ENCODE results near the gene TELO2.

TELO2 gene

DNA sequence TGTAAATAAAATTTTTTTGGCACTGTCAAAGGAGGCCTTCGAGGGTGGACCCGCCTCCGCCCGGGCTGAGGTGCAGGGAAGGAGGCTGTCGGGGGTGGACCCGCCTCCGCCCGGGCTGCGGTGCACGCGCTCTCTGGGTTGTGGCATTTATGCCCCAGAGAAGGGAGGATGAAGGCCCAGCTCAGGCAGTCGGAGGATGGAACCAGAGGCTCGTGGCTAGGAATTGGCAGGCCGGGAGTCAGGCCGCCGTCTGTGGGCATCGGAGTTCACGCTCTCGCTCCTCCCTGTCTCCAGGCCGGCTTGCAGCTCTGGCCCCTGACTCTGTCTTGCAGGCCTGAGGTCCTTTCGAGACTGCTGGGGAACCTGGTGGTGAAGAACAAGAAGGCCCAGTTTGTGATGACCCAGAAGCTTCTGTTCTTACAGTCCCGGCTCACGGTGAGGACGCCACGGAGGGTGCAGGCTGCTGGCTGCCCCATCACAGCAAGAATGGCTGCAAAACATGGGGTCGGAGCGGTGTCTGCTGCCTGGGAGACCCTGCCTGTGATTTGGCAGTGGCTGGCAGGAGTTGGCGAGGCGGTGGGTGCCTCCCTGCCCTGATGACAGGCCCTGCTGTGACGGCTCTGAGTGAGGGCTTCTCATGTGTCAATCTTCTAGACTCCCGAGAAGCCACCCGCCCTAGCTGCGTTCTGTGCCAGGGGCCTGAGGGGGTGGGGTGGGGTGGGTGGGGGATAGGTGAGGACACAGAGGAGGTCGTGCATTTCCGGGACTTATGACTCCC lies 5.9 kb downstream of the TELO2 start:
- DNase-seq (ENCODE audit: low read depth) = no peak

DNA sequence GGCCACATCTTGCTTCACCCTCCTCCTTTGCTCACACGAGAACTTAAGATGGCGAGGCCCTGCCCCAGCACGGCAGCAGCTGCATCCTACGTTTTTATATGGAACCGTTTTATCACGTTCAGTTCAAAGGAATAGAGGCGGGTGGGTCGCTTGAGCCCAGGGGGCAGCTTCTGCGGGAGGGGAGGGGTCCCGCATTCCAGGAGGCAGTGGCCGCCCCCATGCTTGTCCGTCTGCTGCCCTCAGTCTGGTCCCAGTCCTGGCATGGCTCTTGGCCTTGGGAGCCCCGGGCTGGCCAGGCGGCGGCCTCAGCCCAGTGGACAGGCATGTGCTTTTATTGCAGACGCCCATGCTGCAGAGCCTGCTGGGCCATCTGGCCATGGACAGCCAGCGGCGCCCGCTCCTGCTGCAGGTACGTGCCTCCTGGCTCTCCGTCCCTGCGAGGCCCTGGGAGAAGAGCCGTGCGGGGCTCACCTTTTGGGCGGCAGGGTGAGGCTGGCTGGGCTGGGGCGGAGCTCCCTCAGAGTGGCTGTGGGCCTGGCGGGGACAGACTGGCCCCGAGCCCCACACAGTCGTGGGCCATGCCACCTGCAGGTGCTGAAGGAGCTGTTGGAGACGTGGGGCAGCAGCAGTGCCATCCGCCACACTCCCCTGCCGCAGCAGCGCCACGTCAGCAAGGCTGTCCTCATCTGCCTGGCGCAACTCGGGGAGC lies 6.8 kb downstream of the TELO2 start:
- no peak for DNase-seq (ENCODE audit: low read depth)

DNA sequence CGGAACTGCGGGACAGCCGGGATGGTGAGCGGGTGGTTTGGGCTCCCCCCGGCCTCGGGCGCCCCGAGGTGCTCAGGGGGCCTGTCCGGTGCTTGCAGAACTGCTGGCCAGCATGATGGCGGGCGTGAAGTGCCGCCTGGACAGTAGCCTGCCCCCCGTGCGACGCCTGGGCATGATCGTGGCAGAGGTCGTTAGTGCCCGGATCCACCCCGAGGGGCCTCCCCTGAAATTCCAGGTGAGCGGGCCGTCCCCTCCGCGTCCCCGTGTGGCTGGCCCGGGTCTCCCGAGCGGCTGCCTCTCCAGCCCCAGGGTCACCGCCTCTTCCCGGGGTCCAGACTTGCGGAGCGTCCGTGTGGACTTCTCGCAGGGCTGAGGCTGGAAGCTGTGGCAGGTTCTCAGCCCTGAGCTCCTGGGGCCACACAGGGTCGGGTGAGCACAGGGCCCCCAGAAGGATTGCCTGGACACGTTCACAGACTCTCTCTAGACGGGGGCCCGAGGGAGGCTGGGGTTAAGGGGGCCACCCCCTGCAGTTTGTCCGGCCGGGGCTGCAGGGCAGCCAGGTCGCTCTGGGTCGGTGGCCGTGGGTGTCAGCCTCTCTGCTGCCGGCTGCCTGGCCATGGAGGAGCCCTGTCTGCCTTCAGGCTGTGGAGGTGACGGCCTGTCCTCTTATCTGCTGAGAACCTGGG lies 7.4 kb downstream of the TELO2 start:
- DNase-seq (ENCODE audit: low read depth) = no peak

DNA sequence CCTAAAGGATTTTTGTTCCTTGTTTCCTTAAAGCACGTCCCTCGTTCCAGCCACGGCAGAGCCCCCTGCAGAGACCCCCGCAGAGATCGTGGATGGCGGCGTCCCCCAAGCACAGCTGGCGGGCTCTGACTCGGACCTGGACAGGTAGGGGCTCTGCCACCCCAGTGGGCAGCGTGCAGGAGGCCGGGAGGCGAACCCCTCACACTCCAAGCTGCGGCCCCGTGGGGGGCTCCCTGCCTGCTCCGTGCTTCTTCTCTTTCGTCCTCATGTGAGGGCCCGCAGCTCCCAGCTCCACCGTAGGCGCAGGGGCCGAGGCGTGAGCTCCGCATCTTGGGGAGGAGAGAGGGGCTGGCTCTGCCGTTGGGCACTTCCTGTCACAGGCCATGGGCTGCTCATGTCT lies 8.5 kb downstream of the TELO2 start:
- no peak for DNase-seq (ENCODE audit: low read depth)

DNA sequence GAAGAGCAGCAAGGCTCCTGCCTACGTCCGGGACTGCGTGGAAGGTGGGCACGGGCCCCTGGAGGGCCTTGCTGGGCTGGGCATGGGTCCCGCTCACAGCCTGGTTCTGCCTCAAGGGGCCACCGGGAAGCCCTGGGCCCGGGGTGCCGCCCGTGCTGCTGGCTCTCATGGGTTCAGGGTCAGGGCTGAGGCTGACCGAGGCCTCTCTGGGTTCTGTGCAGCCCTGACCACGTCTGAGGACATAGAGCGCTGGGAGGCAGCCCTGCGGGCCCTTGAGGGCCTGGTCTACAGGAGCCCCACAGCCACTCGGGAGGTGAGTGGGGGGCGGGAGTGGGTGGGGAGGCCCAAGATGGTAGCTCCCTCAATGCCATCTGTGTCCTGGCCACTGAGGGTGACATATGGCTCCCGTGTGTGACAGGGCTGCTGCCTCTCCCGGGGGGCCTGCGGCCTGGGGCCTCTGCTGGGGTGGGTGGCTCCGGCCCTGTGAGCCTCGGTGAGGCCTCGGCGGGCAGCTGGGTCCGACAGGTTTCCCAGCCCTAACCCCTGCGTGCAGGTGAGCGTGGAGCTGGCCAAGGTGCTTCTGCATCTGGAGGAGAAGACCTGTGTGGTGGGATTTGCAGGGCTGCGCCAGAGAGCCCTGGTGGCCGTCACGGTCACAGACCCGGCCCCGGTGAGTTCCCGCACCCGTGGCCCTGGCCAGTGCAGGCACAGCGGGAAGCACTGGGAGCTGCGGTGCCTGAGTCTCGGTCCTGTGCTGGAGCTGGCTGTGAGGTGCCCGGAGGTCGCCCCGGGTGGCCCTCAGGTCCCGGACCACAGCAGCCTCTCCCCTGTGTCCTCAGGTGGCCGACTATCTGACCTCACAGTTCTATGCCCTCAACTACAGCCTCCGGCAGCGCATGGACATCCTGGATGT lies 9.2 kb downstream of the TELO2 start:
- DNase-seq (ENCODE audit: low read depth) = no peak

DNA sequence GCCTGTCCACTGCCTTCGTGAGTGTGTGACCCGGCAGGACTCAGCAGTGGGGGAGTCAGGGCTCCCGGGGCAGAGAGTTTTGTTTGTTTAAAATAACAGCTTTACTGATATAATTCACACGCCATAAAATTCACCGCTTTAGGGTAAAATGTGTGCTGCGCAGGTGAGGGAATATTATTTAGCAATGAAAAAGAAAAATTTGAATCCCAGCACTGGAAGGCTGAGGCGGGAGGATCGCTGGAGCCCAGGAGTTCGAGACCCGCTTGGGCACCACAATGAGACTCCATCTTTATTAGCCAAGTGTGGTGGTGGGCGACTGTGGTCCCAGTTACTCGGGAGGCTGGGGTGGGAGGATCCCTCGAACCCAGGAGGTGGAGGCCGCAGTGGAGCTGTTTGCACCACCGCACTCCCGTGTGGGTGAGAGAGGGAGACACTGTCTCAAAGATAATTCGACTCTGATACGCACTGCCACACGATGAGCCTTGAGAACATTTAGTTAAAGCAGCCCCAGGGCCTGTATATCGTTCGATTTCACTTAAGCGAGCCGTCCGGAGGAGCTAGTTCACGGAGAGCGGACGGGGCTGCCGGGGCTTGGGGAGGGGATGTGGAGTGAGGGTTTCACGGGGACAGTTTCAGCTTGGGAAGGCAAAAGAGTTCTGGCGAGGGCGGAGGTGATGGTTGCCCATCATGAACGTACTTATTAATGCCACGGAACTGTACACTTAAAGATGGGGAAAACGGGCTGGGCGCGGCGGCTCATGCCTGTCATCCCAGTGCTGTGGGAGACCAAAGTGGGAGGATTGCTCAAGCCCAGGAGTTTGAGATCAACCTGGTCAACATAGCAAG lies 10.2 kb downstream of the TELO2 start:
- DNase-seq (ENCODE audit: low read depth) = no peak

DNA sequence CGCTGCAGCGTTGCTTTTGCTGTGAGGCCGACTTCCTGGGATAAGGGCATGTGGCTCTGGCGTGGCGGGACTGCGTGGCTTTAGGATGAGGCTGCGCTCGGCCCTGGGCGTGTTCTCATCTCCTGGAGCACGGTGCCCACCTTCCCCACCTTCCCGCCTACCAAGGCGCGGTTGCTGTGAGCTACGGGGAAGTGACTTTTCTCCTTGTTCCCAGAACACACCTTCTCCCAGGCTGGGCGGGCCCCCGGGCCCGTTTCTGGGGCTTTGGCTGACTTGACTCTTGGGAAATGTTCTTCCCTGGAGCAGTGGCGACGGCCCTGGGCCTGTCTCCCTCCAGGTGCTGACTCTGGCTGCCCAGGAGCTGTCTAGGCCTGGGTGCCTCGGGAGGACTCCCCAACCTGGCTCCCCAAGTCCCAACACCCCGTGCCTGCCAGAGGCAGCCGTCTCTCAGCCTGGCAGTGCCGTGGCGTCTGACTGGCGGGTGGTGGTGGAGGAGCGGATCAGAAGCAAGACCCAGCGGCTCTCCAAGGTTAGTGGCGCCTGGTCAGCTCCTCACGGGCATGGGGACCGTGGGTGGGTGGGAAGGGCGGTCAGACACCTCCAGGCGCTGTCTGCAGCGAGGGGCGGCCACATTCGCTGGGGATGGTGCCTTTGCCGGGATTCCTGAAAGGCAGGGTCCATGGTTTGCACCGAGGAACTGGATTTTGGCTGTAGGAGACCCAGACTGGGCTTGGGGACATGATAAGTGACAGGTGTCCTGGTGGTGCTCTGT lies 12.1 kb downstream of the TELO2 start:
- DNase-seq (ENCODE audit: low read depth) = no peak

DNA sequence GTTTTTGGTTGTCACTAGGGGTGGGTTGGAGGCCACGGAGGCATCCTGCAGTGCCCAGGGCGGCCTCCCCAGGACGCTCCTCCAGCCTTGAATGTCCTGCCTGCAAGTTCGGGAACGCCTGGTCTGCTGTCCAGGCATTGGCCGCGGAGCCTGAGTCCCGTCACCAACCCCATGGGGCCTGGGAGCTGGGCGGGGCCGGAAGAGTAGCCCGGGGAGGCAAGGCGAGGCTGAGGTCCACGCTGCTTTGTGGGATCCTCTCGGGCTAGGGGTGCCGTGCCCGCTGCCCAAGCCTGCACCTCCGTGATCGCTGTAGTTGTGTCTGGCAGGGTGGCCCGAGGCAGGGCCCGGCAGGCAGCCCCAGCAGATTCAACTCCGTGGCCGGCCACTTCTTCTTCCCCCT lies 12.8 kb downstream of the TELO2 start:
- no peak for DNase-seq (ENCODE audit: low read depth)

DNA sequence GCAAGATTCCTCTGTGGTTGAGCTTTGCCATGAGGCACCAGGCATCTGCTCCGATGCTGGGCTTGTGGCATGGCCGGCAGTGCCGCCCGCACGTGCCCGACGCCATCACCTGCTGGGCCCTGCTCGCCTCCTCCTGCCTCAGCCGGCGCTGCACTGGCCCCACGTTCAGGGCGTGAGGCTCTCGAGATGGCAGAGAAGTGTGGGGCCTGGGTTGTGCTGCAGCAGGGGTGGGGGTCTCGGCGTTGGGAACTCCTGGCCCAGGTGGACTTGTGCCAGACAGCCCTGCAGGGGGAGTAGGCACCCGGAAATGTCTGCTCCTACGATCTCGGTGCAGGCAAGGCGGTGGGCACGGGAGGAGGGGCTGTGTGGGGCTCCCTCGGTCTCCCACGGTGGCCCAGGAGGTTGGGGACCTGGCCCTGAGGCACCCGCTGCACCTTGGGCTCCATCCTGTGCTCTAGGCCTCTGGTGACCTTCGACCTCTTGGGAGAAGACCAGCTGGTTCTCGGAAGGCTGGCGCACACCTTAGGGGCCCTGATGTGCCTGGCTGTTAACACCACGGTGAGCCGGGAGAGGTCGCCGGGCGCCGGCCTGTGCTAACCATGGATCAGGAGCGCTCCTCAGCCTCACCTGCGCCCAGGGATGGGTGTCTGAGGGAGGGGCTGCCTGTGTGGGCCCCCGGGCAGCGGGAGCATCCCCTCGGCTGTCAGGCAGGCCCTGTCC lies 13.5 kb downstream of the TELO2 start:
- DNase-seq (ENCODE audit: low read depth) = no peak

DNA sequence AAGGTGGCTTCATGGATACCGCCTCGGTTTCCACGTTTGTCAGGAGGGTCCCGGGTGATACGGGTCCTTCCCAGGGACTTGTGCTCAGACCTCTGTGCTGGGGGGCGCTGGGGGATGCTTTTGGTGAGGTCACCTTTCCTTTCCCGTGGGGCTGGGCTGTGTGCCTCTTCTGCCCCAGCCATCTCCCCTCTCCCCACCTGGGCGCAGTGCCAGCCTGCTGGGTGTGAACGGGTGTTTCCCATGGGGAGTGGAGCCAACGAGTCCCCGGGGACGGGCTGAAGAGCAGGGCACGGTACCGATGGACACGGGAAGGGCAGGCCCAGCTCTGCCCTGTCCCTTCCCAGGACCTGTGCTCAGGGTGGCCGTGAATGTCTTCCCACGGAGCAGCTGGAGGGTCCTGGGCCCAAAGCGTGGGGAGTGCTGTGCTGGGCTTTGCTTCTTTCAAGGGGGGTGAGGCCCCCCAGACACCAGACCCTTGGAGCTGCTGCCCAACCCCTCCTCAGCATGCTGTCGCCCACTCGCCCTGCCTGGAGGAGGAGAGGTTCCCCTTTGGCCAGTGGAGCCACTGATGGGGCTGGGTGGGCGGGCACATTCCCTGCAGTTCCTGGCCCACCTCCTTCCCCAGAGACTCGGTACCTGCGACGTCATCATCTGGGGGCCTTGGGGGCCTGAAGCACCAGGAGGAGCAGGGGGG lies 15.5 kb downstream of the TELO2 start:
- DNase-seq (ENCODE audit: low read depth) = no peak

DNA sequence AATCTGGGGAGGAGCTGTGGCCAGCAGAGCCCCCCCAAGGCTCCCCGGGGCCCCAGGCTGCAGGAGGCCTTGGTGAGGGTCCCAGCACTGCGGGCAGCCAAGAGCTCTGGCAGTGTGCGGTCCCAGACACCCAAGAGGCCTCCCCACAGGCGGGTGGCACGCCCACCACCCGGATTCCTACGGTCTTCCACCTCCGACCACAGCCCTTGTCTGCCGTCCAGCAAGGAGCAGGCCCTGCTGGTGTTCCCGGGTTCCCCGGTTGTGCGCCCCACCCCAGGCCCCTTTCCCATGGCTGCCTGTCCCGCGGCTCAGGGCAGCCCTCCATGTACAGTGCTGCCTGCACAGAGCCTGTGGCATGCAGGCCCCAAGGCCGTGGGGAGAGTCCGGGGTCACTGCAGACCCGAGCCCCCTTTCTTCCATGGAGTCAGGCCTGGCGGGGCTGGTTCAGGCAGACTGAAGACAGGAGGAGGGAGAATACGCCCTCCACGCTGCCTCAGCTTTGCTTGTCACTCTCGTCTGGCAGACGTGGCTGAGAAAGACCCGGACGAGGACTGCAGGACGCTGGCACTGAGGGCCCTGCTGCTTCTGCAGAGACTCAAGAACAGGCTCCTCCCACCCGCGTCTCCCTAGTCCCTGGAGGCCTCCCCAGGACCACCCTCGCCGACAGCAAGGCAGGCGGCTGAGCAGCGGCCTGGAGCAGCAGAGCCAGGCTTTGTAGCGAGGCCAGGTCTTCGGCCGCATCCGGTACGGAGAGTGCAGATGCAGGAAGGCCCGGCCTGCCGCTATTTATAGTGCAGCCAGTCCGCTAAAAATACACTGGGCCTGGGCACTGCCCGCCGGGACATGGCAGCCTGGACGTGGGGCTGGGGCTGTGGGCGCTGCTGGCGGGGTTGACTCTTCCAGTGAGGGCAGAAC lies 16.4 kb downstream of the TELO2 start:
- no peak for DNase-seq (ENCODE audit: low read depth)

DNA sequence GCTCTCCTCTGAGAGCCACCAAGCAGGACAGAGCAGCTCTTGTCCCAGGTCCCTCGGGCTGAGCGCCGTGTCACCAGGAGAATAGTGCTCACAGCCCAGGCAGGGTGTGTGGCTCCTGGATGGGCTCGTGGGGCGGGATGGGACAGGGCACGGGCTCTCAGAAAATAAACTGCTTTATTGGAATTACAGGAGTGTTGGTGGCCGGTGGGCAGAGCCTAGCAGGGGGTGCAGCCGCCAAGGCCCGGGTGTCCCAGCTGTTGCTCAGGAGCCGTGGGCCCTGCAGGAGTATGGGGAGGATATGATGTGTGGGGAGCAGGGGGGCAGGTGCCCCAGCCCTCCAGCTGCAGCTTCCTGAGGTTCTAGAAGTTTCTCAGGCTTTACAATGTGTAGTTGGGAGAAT lies 17.1 kb downstream of the TELO2 start:
- DNase-seq (ENCODE audit: low read depth) = no peak

DNA sequence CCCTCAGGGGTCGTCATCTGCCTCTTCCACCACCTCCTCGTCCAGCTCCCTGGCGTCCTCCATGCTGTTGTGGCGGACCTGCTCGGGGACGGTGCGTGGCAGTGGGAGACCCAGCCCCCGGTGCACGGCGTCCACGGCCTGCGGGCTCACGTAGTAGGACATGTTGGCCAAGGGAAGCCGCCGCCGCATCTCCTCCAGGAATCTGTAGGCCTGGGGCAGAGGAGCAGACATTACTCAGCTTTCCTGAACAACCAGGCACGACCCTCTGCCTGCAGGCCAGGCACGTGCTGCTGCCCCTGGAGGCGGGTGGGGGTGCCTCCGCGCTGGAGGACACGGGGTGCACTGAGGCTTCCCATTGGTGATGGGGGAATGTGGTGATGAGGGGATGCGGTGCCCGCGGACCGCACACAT lies 17.8 kb downstream of the TELO2 start:
- no peak for DNase-seq (ENCODE audit: low read depth)

DNA sequence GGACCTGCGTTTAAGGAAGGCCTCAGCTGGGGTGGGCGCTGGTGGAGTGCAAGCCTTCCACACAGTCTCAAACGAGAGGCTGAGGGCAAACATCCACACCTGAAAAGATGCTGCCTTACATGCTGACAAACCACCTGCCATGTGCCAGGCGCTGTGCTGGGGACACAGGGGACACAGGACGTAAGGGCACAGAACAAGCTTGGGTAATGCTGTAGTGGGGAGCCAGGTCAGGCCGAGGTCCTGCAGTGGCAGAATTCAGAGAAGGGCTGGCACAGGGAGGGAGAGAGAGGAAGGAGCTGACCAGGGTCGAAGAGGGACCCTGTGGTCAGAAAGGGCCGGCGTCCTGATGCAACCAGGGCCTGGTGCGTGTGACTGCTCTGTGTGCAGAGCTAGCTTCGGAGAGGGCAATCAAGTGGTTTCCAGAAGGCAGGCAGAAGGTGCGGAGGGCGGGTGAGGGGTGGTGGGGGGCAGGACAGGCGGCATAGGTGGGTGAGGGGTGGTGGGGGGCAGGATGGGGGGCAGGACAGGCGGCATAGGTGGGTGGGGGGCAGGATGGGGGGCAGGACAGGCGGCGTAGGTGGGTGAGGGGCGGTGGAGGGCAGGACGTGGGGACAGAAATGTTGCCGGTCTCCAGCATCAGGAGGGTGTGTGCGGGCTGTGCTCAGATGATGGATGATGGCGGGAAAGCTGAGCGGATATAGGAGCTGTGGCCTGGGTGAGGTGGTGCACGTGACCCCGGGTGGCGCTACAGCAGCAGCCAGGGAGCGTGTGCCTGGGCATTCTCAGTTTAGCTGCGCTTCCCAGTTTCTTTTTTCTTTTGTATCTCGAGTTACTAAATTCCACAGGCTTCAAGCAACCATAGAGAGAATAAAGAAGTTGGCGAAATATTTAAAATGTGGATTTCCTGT lies 18.8 kb downstream of the TELO2 start:
- no peak for DNase-seq (ENCODE audit: low read depth)

DNA sequence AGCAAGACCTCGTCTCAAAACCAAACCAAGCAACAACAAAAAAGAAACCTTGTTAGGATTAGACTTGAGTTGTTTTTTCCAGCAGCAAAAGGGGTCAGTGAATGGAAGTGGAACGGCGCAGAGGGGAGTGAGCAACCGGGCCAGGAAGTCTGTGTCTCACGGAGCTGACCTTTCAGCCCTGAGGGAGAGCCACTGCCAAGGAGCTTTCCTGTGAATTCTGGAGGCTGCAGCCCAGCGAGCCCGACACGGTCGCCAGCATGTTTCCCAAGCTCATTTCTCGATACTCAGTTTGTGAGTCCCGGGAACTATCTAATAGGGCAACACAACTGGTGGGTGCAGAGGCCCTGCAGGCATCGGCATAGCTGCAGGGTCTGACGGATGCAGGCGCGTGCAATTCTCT lies 19.6 kb downstream of the TELO2 start:
- DNase-seq (ENCODE audit: low read depth) = no peak

DNA sequence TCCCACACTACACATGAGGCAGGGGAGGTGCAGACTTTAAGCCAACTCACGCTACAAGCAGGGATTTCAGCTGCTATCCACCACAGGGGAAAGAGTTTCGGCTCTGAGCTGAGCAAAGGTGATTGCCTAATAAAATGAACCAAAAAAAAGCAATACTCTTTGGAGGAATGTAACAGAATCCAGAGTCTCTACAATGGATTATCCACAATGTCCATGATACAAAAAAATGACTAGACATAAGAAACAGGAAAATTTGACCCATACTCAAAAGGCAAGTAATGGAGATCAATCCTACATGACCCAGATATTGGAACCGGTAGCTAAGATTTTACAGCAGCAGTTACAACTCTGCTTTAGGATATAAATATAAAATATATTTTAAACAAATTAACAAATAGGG lies 21.3 kb downstream of the TELO2 start:
- DNase-seq (ENCODE audit: low read depth) = no peak

DNA sequence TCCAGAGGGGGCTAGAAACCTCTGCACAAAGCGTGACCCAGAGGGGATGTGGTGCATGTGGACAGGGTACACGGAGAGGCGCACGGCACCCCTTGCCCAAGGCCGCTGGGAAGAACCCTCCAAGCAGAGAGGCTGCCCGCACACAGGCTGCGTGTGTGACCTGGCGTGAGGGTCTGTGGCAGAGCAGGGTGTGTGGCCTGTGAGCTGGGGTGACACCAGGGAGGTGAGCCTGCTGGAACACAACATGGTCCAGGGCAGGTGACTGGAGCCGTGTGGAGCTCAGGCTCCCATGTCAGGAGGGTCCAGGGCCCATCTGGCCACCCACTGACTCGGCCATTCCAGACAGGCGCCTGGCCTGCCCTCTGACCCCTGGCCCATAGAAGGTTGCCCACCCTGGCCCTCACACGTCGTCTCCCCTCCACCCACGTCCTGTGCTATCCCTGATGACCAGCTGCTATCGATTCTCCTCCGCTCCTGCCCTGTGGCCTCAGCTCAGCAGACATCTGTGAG lies 25.5 kb downstream of the TELO2 start:
- DNase-seq (ENCODE audit: low read depth) = no peak

Measured in iris pigment epithelial cell (primary cell).